Endometrial microvascular endothelial cells (primary cell): ENCODE results near the gene IQGAP3. TPM values are rescaled to one million over a fixed set of nuclear protein-coding genes. Genes with fewer than 3 reads are reported as not detected.

Source experiments
- in situ Hi-C: cut with HindIII; loops from 2 replicates; pipeline ENCODE4 v1.10.0; 2017; ENCODE audit warnings: low sequenced_read_pairs, low pct_unique_long_range_greater_than_20kb; ENCODE audit errors: inconsistent ontology term
- total RNA-seq: library from RNA; depleted of rRNA; stranded (reverse); fragments of >200 nt; gene quantifications from one replicate; pipeline ENCODE4 v1.2.3, GENCODE V29; 2015; ENCODE audit errors: inconsistent ontology term

Gene IQGAP3
- total RNA-seq, 1 donor from 2014 or later = 39.4 TPM

DNA sequence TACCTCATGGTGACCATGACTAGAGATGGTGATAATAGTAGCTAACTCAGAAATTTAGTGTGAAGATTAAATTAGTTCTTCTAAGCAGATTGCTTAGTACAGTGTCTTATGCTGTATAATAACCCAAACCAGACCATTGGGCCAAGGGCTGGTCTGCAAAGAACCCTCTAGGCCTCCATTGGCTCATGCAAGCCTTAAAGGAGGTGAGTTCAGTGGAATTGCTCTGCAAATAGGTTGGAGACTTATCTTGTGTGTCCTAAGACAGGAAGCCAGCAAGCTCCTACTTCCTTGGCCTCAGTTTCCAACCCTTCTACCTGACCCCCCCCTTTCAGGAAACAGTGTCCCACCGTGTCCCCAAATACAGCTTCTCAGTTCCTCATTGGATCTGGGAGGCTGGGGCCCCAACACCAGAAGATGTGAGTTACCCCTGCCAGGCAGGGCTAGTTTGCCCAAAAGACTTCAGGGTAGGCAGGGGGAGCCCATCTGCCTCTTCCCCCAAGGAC is 69.9 kb downstream of the IQGAP3 start:
- in situ Hi-C loops = no loop called here

DNA sequence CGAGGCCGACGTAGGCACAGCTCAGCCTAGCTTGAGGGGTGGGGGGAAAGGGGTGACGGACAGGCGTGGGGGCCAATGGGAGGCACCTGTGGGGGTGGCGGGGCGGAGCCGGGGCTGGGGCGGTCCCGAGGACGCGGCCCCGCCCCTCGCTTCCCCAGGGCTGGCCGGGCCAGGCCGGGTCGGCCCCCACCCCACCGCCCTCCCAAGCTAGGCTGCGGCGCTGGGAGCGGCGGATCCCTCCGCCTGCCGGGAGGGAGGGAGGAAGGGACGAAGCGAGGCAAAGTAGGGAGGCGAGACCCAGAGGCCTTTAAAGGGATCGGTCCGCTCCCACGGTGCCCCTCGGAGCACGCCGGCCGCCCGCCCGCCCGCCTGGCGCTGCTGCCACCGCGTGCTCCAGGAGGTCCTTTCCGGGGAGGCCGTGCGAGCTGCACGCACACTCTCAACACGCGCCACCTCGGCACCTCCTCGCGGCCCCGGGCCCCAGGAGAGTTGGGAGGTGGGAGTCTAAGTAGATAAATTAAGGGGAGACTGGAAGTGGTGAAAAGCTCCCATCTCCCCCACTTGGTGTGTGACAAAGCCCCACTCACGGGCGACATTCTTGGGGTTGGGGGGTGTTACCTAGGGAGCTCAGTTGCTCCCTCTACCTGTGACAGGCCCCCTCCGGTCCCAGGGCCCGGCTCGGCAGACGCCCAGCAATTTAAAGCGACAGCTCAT is 71.4 kb downstream of the IQGAP3 start:
- in situ Hi-C loops = no loop called here

DNA sequence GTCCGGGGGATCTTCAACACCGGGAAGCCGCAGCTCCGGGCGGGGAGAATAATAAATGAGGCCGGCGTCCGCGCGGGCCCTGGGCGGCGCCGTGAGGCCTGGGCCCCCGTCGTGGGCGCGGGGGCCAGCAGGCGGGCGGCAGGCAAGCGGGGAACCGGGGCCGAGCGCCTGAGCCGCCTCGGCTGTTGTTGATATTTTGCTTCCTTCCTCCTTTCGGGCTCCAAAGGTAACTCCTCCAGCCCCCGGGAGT is 71.9 kb downstream of the IQGAP3 start, which contains the start of gene MEF2D:
MEF2D (minus strand) TSS at position 233 of the 250 bp plus-strand sequence. CDS start 17,483 bp downstream, outside the sequence.
- in situ Hi-C loops = no loop called here

DNA sequence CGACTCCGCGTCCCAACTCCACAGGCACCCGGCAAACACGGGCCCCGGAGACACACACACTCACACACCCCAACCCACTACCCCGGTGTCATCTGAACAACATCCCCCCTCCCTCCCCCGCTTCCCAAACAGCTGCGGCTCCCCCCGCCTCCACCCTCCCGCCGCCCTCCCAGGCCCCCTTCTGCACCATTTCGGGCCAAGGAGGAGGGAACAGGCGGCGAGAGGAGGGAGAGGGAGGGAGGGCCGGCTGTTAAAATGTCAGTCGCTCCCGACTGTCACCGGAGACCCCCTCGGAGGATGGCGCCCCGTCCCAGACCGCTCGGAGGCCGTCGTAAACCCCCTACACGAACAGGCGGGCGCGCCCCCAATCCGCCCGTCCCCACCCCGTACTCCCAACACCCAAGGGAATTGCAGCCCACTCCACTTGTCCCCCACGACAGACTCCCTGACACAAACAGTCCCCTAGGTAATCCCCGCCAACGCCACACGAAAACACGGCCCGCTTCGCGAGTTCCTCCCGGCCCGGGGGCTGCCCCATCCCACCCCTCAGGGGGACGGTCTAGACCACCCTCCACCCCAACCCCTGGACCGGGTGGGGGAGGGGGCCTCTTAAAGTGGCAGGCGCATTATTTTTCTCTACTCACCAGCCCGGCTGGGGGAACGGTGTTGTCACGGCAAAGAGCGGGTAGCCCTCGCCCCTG is 72.4 kb downstream of the IQGAP3 start:
- in situ Hi-C loops = no loop called here

DNA sequence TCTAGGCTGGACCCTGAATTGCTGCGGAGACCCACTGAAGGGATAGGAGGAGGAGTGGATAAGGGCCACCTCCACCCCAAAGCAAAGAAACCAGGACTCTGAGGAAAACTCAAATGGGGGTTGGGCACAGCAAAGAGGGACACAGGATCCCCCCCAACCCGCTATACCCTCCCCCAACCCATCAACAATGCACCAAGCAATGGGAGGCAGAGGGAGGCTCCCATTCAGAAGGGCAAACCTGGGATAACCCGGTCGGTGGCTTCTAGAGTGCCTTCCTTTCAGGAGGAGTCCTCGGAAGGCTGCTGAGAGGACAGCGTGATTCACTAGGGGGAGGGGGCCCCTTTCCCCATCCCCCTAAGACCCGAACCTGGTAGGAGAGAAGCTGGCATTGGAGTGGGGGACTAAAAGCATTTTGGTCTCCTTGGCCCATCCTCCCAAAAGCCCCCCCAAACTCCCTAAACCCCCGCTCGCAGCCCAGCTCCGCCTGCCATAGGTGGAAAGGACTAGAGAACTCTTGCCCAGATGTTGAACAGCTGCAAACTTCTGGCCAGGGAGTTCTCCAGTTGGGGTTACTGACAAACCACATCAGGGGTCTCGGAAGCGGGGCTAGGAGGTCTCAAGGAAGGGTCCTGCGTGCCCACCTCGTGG is 73.0 kb downstream of the IQGAP3 start:
- in situ Hi-C loops = no loop called here

DNA sequence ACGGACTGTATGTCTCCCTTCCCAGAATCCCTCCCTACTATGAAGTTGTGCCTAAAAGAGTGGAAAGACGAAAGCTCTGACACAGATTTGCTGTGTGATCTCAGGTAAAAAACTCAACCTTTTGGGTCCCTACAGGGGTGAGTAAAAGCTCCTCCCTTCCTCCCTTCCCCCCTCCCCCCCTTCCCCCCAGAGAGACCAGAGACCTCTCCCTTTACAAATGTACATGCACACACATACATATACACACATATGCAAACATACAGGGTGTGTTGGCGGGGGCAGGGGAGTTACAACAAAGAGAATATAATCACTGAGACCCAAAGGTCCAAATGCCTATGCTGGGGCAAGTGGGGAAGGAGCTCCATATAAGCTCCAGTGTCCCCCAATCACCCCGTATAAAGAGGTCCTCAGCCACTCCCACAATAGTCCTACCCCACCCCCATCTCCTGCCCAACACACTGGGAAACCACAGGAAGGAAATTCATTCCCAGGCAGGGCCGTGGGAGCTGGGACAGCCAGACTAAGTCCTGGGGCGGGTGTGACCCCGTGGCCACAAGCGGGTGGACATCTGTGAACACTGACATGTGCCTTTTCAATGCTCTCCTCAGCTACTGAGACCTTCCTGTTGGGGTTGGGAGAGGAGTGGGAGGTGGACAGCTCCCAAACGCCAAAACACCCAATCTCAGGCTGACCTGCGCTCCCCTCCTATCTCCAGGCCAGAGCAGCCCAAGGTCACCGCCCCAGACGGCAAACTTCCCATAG is 73.8 kb downstream of the IQGAP3 start:
- in situ Hi-C loops = no loop called here

DNA sequence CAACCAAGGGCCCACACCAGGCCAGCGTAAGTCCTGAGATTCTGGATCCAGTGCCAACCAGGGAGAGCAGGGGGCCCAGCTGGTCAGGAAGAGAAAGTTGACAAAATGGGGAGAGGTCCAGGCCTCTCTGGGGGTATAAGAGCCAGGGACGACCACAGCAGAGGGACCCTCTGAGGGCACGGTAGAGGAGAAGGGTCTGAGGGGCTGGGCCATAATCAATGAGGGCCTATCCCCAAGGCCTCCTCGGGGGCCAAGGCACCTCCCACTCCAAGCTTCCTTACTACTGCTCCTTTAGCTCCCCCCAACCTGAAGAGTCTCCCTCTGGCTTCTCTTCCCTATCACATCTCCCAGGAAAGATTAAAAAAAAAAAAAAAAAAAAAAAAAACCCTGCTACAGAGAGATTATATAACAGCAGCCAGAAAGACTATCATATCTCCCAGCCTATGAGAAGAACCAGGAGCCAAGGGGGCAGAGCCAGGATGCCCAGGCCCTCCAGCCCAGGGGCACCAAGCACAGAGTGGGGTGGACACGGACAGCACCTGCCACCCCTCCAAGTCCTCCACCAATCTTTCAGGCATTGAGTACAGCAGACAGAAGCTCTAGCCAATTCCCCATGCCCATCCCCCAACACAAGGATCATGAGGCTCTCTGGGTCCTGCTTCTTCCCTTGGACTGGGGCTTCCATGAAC is 74.5 kb downstream of the IQGAP3 start:
- in situ Hi-C loops = no loop called here

DNA sequence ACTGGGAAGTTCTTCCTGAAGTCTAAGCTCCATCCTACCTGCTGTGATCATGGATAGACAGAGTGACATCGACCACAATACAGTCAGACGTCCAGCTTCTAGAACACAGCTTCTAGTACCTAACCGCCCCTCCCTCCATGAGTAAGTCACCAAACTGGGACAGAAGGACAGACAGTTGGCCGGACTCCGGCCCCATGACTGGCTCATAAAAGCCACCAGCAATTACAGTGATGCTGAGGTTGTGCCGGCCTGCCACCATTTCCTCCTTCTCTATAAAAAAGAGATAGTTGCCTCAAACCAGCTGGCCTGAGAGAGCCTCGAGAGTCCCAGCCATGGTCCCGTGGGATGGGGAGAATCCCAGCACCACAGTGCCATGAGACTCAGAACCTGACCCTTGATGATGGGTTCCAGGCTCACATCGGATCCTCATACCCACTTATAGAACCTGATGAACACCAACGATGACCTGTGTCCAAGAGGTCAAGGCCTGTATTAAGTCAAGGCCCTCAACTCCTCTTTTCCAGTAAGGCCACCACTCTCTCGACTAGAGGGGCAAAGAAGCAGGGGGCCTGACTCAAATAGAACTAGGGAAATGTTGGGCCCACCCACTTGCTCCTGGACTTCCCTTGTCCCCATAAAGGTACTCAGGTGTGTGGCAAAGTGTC is 75.2 kb downstream of the IQGAP3 start:
- in situ Hi-C loops = no loop called here

DNA sequence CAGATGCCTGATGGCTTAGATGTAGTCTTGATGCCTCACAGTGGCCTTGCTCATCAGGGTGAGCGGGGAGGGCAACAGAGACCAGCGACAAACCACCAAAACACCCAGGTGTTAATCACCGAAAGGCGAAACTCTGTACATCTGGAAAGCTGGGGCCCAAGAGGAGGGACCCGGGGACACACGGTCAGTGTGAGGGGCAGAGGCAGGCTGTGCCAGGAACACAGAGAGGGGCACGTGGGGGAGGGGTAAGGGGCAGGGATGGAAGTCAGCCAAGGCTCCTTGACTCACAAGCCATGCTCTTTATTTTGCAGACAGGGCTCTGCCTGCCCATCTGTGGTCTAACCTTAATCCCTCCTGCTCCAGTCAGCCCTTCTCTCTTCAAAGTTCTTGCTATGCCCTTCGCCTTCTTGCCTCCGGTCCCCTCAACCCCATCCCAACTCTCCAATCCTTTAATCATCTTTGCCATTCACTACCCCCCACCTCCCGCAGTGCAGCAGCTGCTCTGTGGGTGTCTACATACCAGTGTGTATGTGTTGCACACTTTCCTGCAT is 76.1 kb downstream of the IQGAP3 start:
- in situ Hi-C loops = no loop called here

DNA sequence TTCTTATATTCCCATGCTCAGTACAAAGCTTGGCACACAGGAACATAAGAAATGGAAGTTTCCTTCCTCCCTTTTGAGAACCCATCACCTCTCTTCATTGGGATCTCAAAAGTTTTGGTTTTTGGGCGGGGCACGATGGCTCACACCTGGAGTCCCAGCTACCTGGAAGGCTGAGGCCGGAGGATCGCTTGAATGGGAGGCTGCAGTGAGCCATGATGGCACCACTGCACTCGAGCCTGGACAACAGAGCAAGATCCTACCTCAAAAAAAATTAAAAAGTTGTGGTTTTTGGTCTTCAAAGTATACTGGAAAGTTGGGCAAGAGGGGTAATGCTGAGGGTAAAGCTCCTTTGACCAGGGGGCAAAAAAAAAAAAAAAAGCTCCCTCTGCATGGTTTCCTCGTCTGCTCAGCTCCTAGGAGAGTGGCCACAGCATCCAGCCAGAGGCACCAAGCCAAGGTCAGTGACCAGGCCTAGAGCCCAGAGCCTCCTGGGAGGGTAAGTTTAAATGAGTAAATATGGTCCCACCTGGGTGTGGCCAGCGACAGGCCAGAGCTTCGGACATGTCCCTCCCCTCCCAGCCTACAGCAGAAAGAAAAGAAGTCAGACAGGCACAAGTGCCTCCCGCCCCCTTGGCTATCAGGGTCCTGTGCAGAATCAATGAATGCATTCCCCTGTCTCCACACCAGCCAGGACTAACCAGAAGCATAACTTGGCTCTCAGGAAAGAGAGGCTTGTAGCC is 76.8 kb downstream of the IQGAP3 start:
- in situ Hi-C loops = no loop called here

DNA sequence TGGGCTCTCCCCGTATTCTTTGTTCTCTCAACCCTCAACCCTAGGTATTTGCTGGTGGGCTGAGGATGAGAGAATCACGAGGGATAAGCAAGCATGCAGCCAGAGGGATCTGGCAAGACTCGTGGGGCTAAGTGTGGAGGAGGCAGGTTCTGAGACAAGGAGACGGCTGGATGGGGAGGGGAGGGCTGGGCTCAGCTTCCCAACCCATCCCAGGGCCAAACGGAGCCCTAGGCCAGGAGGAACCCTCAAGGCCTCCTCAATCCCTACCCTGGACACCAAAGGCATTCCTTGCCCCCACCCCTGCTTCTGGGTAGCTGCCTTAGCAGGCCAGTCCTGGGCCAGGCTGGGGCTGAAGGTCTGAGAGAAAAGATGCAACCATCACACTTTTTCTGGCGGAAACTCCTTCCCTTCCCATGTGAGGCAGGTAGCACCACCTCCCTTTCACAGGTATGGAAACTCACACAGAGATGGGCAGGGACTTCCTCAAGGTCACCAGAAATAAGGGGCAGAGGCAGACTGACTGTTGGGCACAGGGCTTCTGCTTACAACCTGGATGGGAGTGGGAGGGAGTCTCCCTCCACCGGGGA is 78.0 kb downstream of the IQGAP3 start:
- in situ Hi-C loops = no loop called here

DNA sequence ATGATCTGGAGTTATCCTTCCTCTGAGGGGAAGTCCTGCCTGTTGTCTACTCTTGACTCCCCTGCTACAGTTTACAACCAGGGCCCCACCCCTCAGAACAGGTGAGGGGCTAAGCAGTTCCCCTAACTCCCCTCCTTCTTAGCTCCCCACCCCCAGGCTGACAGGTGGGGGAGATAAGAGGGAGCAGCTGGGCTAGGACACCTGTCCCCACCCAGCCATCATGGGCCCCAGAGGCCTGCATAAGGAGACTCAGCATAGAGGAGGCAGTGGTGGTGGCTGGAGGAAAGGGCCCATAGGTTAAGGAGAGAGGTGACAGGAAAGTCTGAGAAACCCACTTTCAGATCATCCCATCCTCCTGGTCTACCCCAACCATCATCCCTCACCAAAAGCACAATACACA is 78.6 kb downstream of the IQGAP3 start:
- in situ Hi-C loops = no loop called here

DNA sequence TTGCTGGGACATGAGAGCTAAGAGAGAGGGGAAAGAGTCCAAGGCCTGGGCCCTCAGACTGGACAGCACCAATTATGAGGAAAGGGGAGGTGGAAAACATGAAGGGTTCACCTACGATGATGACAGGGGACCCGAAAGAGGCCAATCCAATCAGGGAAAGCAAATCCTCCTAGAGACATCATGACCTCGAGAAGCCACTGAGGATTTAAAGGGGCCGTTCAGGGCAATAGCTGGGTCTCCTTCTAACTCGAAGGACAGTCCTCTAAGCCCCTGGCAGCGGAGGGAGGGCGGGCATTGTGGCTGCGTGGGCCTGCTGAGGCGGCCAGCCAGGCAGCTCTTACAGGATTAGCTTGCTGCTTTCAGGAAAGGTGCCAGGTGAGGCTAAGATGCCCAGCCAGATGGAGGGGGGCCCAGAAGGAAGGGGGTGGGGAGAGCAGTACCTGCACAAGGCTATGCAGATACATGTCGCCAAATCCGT is 79.2 kb downstream of the IQGAP3 start:
- in situ Hi-C loops = no loop called here

DNA sequence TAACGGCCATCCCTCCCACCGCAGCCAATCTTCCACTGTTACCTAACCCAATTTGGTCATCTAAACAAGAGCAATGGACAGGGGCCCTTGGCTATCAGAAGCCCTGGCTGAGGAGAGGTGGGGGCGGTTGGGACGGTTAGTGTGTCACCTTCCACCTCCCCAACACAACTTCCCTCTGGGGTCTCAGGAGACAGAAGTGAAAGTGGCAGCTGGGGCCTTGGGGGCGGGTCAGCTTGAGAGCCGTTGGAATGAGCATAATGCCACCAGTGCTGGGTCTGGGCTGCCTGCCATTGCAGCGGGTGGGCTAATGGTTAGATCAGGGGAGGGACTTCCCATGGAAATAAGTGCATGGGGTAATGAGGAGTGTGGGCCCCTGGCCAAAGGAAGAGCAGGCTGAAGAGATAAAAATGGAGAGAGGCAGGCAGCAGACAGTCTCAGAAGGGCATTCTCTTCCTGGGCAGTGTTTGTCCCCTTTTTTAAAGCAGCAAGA is 79.7 kb downstream of the IQGAP3 start:
- in situ Hi-C loops = no loop called here

DNA sequence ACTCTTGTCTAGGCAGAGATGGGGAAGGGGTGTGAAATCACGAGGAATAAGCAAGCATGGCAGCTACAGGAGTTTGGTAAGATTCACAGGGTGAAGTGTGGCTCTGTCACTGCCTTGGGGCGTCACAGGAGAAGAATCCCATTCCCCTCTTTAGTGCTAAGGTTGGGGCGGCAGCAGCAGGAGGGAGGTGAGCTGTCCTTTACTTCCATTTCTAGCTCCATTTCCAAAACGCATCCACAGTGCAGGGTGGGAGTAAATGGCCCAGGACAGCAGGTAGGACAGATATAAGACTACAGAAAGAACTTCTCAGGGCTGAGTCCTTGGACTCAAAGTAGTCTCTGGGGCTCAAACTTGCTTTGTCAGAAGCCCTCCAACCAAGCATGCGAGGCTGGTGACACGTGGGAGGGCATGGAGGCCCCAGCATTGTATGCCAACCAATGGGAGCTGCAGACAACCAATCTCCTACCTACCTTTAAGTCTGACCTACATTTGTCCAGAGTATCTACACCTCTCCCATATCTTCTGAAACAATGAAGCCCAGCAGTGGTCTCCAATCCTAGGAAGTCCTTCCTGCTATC is 80.3 kb downstream of the IQGAP3 start:
- in situ Hi-C loops = no loop called here

DNA sequence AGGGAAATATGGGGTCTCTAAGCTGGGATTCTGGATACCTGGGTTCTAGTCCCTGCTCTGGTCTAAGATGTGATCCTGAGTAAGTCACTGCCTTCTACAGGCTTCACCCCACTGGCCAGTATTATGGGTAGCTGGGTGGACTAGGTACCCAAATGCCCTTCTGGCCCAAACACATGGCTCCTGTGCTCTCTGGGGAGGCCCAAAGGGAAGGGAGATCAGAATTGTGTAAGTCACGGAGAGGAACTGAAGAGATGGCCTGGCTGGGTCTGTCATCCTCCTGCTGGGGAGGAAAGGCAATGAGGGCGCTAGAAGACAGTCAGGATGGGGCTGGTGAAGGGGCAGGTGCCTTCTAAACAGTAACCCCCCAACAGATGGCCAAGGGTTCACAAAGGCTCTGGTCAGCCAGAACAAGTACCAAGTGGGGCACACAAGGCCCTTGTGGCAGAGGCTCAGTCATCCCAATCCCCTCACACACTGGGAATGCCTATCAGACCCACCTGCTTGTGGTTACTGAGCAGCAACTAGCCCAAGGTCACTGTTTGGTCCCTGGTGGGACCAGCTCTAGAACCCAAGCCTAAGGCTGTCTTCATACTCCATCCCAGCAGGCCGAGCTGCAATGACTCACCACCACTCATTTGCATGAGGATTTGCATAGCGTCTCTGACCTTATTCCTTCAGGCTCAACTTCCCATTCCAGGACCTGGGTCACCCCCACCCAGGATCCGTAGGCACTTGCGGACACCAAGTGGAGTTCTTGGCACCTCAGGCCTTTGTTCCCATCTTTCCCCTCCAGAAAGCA is 81.0 kb downstream of the IQGAP3 start:
- in situ Hi-C loops = no loop called here
